DOHH2 (cell line): Measurements from ENCODE around the gene SSTR5.

ENCODE experiments used
- CTCF ChIP-seq: fragments of 200-600 bp; sonication (generic); IDR thresholded peaks from one replicate; pipeline ENCODE4 v1.5.1; 2014; ENCODE audit warnings: antibody characterized with exemption, mild to moderate bottlenecking, low read depth, low read length; ENCODE audit not compliant: poor library complexity, severe bottlenecking
- EZH2phosphoT487 ChIP-seq: fragments of 200-600 bp; sonication (generic); IDR thresholded peaks from 2 replicates; pipeline ENCODE4 v1.6.1; 2017; ENCODE audit warnings: borderline replicate concordance, mild to moderate bottlenecking, antibody characterized with exemption, low read length, moderate library complexity, mixed read lengths

- no peak for TF ChIP-seq CTCF
- TF ChIP-seq EZH2phosphoT487, result no peak
Measured at GRCh38 chr16:1051446-1051845, 21.1 kb upstream of the SSTR5 start.
